Brain microvascular endothelial cell (primary cell): ENCODE measurements around the gene TMC7.
A peak's percentile ranks its signal among the peaks of the same experiment; 100 is the strongest.

ENCODE experiments used
- DNase-seq: peaks from one replicate; pipeline ENCODE4 v3.0.0-alpha.2; 2020
- H3K27ac ChIP-seq: fragments of 250-450 bp; sonication (Bioruptor Pico); 2 replicates; pipeline ENCODE4 v1.5.1; 2020; ENCODE audit warnings: mild to moderate bottlenecking, moderate library complexity
- H3K27me3 ChIP-seq: fragments of 250-450 bp; sonication (Bioruptor Pico); replicated peaks from 2 replicates; pipeline ENCODE4 v1.5.1; 2020; ENCODE audit warnings: mild to moderate bottlenecking
- H3K36me3 ChIP-seq: fragments of 250-450 bp; sonication (Bioruptor Pico); replicated peaks from 2 replicates; pipeline ENCODE4 v1.5.1; 2020; ENCODE audit warnings: mild to moderate bottlenecking
- H3K4me3 ChIP-seq: 2 replicates; pipeline ENCODE4 v1.5.1; 2011; ENCODE audit warnings: low read depth, mild to moderate bottlenecking, control low read depth, low read length, moderate library complexity
- CTCF ChIP-seq: IDR thresholded peaks from 2 replicates; pipeline ENCODE4 v1.5.1; 2011; ENCODE audit warnings: low read depth, mild to moderate bottlenecking, moderate library complexity, low read length, control low read depth, inconsistent platforms; ENCODE audit errors: missing control alignments
- in situ Hi-C: cut with HindIII; loops from 2 replicates; pipeline ENCODE4 v1.10.0; 2017; ENCODE audit warnings: low sequenced_read_pairs, low pct_ligation_motif_present

TMC7 gene

DNA sequence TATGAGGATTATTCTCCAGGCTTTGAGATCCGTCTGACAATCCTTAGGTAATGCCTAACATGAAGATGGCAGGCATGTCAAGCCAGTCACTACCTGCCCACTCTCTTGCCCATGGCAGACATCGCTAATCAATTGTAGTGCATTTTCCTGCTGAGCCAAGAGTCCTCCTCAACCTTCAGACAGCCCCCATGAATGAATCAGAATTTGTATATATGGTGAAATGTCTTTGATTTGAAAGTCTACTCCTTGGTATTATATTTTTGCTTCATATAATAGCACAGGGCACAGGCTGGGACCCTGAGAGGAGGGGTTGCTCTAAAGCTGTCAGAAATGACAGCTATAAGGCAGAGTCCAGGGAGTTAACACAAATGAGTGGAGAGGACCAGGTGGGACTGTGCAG is 56.7 kb downstream of the TMC7 start:
- DNase-seq: no peak
- H3K36me3 ChIP-seq: no peaks in the 10 kb centered on the region
- H3K27me3 ChIP-seq: no peaks in the 10 kb centered on the region
- in situ Hi-C loops: no loop called here
- TF ChIP-seq CTCF: no peak
- H3K4me3 ChIP-seq: no peak overlapping the region
- no peak overlapping the region for H3K27ac ChIP-seq

- Histone ChIP-seq H3K36me3 (no peaks in the 10 kb centered on the region), H3K27ac (no peak overlapping the region), H3K4me3 (no peak overlapping the region), H3K27me3 (no peaks in the 10 kb centered on the region)
- no peak for DNase-seq
- no peak for TF ChIP-seq CTCF
- in situ Hi-C loops: no loop called here
Observed at GRCh38 chr16:19044769-19045168, 61.0 kb downstream of the TMC7 start.

- Histone ChIP-seq H3K36me3 (no peaks in the 10 kb centered on the region), H3K27me3 (no peaks in the 10 kb centered on the region), H3K27ac (no peak overlapping the region), H3K4me3 (no peak overlapping the region)
- TF ChIP-seq CTCF: no peak
- in situ Hi-C loops: no loop called here
- no peak for DNase-seq
Observed at GRCh38 chr16:19046062-19046461, 62.3 kb downstream of the TMC7 start.

DNA sequence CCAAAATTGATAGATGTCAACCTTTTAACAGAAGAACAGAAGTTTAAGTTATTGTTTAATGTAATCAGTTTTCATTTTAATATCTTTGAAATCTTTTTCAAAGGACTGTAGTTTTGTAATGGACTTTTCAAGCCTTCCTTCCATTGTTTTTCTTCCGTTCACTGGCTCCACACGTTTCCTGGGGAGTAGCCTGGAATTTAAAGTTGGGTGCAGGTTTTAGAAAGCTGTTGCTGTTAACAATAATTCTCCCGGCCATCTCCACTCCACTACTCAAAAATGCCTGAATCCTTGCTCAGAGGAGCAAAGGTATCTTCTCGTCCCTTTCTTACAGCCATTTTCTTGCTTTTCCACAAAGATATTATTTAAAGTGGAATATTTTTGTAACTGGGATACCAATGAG is 79.0 kb downstream of the TMC7 start:
- H3K27me3 ChIP-seq: no peaks in the 10 kb centered on the region
- no peak for DNase-seq
- H3K27ac ChIP-seq: no peak overlapping the region
- no peak for TF ChIP-seq CTCF
- no peaks in the 10 kb centered on the region for H3K36me3 ChIP-seq
- H3K4me3 ChIP-seq: no peak overlapping the region
- in situ Hi-C loops: no loop called here

DNA sequence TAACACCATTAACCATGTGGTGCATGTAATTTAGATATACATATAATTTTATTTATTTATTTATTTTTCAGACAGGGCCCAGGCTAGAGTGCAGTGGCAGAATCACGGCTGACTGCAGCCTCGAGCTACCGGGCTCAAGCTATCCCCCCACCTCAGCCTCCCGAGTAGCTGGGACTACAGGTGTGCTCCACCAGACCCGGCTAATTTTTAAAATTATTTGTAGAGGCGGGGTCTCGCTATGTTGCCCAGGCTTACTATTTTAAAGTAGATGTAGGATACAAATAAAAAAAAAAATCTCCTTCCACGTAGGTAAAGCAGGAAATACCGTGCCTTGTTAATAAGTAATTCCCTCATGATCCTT is 83.2 kb downstream of the TMC7 start:
- DNase-seq: no peak
- Histone ChIP-seq H3K27me3 (no peaks in the 10 kb centered on the region), H3K36me3 (no peaks in the 10 kb centered on the region), H3K27ac (peak overlapping the region; percentile 100), H3K4me3 (peak overlapping the region; percentile 20)
- TF ChIP-seq CTCF: no peak
- in situ Hi-C loops: no loop called here

- in situ Hi-C loops: no loop called here
- H3K36me3 ChIP-seq: no peaks in the 10 kb centered on the region
- TF ChIP-seq CTCF: no peak
- H3K4me3 ChIP-seq: peak within 1 kb of the TSS; percentile 86
- H3K27ac ChIP-seq: peak within 1 kb of the TSS; percentile 100
- no peaks in the 10 kb centered on the region for H3K27me3 ChIP-seq
- peak; percentile 99 for DNase-seq
Observed at GRCh38 chr16:19067349-19068236, 83.9 kb downstream of the TMC7 start, which contains the start of gene COQ7. Gene COQ7 (plus strand): TSS chr16:19067614. CDS start chr16:19067665, 51 bp downstream.
